ENCODE measurements around the gene CCL13.

Gene CCL13

GRCh38 chr17:34364751-34365150, 8.5 kb downstream of the CCL13 start:
- no peak for DNase-seq

GRCh38 chr17:34365340-34365739, 9.1 kb downstream of the CCL13 start:
- no peak for DNase-seq

GRCh38 chr17:34366010-34366409, 9.7 kb downstream of the CCL13 start:
- DNase-seq: no peak

GRCh38 chr17:34366529-34367107, 10.3 kb downstream of the CCL13 start:
- no peak for DNase-seq

DNA sequence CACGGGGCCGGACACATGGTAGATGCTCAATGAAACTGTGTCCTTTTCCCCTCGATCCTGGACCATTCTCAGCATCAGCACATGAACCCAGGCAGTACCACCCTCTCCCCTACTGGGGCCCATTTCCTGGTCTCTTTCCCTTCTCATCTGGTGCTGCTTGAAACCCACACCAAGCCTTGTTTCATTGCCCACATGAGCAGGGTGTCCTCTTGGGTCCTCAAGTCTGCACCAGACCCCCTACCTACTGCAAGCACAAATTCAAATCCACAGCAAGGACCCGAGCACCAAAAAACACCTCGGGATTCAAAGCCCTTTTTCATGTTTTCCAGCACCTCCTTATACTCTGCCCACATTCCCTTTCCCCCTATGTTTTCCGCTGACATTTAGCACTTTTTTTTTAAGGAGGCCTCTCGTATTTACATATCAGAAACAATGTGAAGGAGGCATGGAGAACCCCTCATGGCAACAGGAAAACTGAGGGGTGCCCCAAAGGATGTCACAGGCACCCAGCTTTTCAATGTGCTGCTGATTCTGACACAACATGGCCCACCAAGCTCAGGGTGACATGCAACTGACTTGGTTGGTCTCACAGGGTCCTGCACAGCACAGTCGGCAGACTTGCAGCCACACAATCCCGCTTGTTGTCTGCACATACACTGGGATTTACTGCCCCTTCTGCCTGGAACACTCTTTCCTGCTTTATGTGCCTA, 11.4 kb downstream of the CCL13 start:
- no peak for DNase-seq

DNA sequence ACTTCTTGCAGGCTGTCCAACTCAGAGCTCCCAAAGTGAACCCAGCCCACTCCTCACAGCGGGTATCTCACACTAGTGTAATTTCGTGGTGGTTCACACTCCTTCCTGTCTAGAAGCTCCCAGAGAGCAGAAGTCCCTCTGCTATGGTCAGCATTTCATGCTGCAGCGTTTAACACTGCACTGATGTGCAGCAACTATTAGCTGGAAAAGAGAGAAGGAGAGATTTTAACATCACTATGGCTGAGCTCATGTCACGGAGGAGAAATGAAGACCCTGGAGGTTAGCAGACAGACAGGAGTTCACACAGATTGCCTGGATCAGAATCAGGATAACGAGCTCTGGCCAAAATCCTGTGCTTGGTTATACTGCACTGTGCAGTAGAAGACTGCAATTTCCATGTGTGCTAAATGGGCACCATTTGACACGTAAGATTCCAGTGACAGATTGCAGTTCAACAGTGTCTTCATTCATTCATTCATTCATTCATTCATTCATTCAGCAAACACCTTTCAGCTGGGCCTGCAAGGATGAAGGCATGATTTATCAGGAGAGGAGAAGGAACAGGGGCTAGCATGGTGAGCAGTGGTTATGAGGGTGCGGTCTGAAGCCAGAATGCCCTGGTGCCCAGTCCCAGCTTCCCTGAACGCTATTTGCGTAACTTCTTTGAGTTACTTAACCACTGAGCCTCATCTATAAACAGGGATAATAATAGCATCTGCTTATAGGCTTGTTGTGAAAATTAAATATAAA, 12.1 kb downstream of the CCL13 start:
- no peak for DNase-seq

- DNase-seq: no peak
These were observed 12.7 kb downstream of the CCL13 start for GRCh38 chr17:34368946-34369500.

DNA sequence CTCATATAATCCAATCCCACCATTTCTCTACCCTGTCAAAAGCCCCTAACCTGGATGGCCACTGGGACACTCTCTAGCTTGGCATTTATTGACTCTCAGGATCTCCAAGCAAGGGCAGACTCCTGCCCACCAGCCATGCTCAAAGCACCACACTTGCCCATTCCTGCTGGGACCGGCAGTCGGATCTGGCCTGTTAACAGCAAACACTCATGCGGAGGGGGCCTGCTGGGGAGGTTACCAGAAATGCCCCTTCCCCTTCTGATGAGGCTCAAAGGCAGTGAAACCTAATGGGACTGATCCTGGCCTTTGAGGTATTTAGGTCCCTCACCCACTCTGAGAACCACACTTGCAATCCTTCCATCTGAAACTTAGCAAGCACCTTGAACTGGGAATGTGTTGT, 13.3 kb downstream of the CCL13 start:
- DNase-seq: no peak

DNA sequence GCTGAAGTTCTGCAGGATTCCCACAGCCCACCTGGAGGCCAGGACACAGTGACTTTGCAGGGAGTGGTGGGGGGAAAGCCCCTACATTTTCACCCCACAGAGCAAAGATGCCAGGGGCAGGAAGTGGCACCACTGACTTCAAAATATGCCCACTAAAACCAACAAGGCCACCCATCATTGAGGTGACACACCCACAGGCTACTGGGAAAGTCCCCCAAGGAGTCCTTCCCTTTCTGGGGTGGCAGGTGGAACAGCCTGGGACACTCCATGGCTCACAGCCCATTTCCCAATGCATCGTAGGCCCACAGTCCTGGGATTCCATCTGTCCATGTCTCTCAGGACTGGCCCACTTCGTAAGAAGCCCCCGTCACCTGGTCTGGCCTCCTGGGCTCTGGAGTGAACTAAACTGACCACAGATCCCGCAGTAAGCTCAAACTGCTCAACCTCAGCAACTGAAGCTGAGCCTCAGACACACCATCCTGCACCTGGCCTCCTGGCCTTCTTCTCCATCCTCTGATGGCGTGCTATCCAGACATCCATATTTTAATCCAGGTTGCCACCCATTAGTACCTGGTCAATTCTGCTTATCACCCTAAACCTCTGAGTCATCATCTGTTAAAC, 14.2 kb downstream of the CCL13 start:
- no peak for DNase-seq

- no peak for DNase-seq
These were observed 14.7 kb downstream of the CCL13 start for GRCh38 chr17:34370997-34371395.

DNA sequence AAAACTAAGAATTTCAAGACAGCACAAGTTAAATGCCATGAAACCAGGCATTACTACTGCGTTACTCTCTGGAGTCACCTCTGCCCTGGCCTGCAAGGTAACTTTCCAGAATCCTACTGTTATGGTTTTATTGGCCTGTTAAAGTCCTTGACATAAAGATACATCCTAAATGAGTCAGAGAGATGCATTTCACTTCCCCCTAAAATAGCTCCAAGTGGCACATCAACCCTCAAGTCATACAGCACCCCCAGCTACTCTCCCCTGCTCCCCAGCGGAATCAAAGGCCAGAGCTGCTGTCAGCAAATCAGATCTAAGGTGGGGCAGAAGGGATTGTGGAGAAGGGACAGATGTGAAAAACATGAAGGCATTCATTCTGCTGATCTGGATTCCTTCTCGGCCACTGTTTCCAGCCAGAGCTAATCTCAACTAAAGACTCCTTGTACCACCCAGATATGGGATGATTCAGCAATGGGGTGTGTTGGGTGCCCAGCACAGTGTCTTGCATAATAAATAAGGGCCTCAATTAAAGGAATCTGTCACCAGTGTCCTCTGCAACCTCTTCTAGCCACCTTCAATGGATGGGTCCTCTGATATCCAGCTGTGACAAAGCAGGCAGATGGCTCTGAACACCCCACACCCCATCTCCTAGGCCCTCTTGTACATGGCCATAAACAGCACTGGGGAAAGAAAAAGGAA, 15.3 kb downstream of the CCL13 start:
- DNase-seq: no peak

- no peak for DNase-seq
These were observed 18.2 kb downstream of the CCL13 start for GRCh38 chr17:34374457-34374856.

DNA sequence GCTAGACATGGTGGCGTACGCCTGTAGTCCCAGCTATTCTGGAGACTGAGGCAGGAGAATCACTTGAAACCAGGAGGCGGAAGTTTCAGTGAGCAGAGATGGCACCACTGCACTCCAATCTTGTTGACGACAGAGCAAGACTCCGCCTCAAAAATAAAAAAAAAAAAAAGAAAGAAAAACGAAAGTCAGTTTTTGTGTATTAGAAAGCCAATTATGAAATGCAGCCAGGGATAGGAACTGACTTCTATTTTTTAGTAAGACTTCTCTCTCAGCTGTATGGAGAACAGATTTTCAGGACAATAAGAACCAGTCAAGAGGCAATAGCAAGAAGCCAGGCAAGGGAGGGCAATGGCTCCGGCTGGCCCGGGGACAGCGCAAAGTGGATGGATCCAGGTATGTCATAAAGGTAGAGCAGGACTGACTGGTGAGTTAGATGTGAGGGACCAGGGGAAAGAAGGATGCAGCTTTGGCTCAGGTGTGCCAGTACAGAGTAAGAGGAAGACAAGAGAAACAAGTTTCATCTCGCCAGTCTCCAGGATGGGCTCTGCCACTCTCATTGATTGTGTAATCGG, 19.2 kb downstream of the CCL13 start:
- DNase-seq: no peak

DNA sequence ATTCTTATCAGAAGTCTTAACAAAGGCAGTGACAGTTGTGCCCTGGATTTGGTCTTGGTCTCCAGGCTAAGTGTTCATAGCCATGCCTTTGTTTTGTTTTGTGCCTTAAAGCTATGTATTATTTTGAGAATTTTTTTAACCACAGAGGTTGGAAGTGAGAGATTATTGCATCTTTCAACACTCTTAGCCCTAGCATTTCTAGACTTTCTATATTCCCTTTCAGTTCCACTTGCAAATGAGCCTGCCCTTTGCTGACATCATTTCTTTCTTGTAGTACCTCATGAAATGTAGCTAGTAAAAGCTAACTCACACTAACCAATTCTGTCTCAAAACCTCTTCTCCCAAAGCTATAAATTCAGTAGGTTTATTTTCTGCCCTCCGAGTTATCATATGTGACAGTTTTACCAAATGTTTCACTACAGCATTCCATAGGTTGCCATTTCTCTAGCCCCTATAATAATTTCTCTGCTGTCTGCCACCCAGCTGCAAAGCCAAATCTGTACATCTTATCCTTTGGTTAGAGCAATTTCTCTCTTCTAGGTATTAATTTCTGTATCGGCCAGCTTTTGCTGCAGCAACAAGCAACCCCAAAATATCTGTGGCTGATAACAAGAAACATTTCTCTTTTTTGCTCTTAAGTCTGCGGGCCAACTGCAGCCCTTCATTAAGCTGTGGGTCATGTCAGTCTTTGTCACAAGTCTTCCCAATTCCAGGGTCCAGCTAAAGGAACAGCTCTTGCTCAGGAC, 21.0 kb downstream of the CCL13 start:
- DNase-seq: no peak

- DNase-seq: no peak
These were observed 22.4 kb downstream of the CCL13 start for GRCh38 chr17:34378664-34379101.

DNA sequence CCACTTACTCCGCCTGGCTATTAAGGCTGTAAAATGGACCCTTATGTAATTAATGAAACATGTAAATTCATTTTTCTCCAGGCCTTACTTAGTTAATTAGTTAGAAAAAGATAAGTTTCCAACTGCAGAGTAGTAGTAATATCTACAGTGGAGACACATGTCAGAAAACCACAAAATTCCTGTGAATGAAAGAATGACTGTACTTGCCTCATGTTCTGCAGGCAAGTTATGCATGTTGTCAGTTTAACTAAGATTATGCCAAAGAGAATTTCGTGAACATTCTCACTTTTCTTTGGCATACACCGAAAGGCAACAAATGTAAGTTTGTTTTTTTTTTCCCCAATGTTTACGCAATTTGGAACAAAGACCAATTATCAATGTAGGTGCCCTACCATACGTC, 23.6 kb downstream of the CCL13 start:
- no peak for DNase-seq

- no peak for DNase-seq
These were observed 26.4 kb downstream of the CCL13 start for GRCh38 chr17:34382621-34383124.

- no peak for DNase-seq
These were observed 26.9 kb downstream of the CCL13 start for GRCh38 chr17:34383216-34383615.

DNA sequence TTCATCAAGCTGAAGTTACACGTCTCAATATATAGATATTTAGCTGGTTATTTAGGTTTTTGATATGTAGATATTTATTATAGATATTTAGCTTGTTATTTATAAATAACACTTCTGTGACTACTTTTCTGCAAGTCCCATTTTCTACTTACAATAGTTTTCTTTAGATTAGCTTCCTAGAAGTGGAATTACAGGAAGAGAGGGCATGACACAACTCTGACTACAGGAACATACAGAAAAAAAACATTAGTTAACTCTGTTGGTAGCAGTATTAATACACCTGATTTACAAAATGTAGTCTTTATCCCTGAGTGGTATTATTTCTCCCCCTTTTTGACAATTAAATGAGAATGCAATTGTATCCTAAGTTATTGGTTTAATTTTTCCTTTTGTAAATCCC, 28.0 kb downstream of the CCL13 start:
- no peak for DNase-seq

- DNase-seq: no peak
These were observed 28.7 kb downstream of the CCL13 start for GRCh38 chr17:34384822-34385605.

DNA sequence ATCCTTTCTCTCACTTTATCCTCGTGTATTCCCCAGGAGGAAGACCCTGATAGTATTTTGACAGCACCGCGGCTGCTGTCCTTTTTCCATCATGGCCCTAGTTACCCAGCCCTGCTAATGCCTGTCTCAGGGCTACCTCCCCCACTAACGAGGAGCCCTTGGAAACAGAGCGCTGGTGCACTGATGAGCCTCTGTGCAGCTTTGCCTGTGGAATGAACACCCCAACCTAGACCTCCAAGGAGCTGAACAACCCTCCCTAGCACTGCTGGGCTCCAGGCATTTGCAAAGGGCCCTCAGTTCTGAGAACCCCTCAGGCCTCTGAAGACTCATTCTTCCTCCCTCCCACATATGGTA, 30.0 kb downstream of the CCL13 start:
- no peak for DNase-seq

Measured in retina (tissue), 1 donor.